H1 (cell line): ENCODE data around the gene SSPN. TPM values are rescaled to one million over a fixed set of nuclear protein-coding genes. Genes with fewer than 3 reads are reported as not detected.

Source experiments
- CTCF ChIA-PET: fragments of 300-600 bp; sonication (Branson Sonifier 250); formaldehyde crosslinking; loops from one replicate; lab custom pipeline; 2021; ENCODE audit not compliant: partially characterized antibody; lab: Charles Lee
- POLR2A ChIA-PET: fragments of 300-600 bp; sonication (Branson Sonifier 250); formaldehyde crosslinking; loops from one replicate; lab custom pipeline; 2021; ENCODE audit warnings: inconsistent platforms; ENCODE audit not compliant: partially characterized antibody; lab: Charles Lee
- DNase-seq, 2 experiments: peaks; one replicate each; pipeline versions ENCODE4 v3.0.0 to v3.0.0-alpha.2; 2010 to 2022; ENCODE audit warnings: low spot score in 2 of 2, low read depth in 1 of 2, mixed read lengths in 1 of 2
- FAIRE-seq: peaks from 2 replicates; lab custom pipeline; 2011; peaks lifted over from hg19 to GRCh38; lab: Jason Lieb, UNC
- H2AFZ ChIP-seq: 2 replicates; pipeline ENCODE4 v1.8.1; 2012; ENCODE audit warnings: low read length, inconsistent platforms
- H2AK5ac ChIP-seq: 2 replicates; pipeline ENCODE4 v1.6.1; 2013; ENCODE audit warnings: low read depth, low read length
- H2BK120ac ChIP-seq: replicated peaks from 2 replicates; pipeline ENCODE3; 2013; ENCODE audit warnings: low read depth, low read length, inconsistent platforms
- H2BK12ac ChIP-seq: 2 replicates; pipeline ENCODE4 v1.6.1; 2013; ENCODE audit warnings: low read depth, low read length
- H2BK15ac ChIP-seq: 2 replicates; pipeline ENCODE4 v1.6.1; 2013; ENCODE audit warnings: low read length
- H2BK20ac ChIP-seq: 2 replicates; pipeline ENCODE4 v1.6.1; 2013; ENCODE audit warnings: low read length
- H2BK5ac ChIP-seq: 2 replicates; pipeline ENCODE4 v1.6.1; 2013; ENCODE audit warnings: low read depth, low read length
- H3K14ac ChIP-seq: 2 replicates; pipeline ENCODE4 v1.6.1; 2013; ENCODE audit warnings: inconsistent platforms; ENCODE audit not compliant: insufficient read length
- H3K18ac ChIP-seq: 2 replicates; pipeline ENCODE4 v1.6.1; 2013; ENCODE audit warnings: low read length; ENCODE audit errors: extremely low read depth
- H3K23ac ChIP-seq: 2 replicates; pipeline ENCODE4 v1.6.1; 2013; ENCODE audit warnings: inconsistent platforms; ENCODE audit not compliant: insufficient read length
- H3K23me2 ChIP-seq: 2 replicates; pipeline ENCODE4 v1.6.1; 2013; ENCODE audit warnings: low read depth, low read length
- H3K27ac ChIP-seq: 2 replicates; pipeline ENCODE4 v1.6.1; 2011; ENCODE audit warnings: low read depth, low read length, inconsistent platforms
- H3K27me3 ChIP-seq, 4 experiments: replicated peaks in 1 of 4; 1 replicate in 1 of 4; 2 replicates in 3 of 4; pipeline versions ENCODE4 v1.6.1 to v1.8.1; 2011 to 2013; ENCODE audit warnings: low read length in 3 of 4, mild to moderate bottlenecking in 3 of 4, inconsistent platforms in 2 of 4, mixed read lengths in 2 of 4, moderate library complexity in 1 of 4; ENCODE audit not compliant: control insufficient read depth in 3 of 4, insufficient read depth in 3 of 4; ENCODE audit errors: extremely low read depth in 1 of 4
- H3K36me3 ChIP-seq, 4 experiments: 2 replicates each; pipeline versions ENCODE4 v1.6.1 to v1.8.1; 2011 to 2013; ENCODE audit warnings: mild to moderate bottlenecking in 4 of 4, low read length in 3 of 4, moderate library complexity in 2 of 4, control low read depth in 1 of 4, inconsistent platforms in 1 of 4; ENCODE audit not compliant: insufficient read depth in 4 of 4, control insufficient read depth in 2 of 4
- H3K4ac ChIP-seq: replicated peaks from 2 replicates; pipeline ENCODE3; 2013; ENCODE audit warnings: low read length, low read depth, mixed read lengths, inconsistent platforms; ENCODE audit not compliant: insufficient read length
- H3K4me1 ChIP-seq, 4 experiments: replicated peaks in 1 of 4; 1 replicate in 1 of 4; 2 replicates in 3 of 4; pipeline versions ENCODE4 v1.6.1 to v1.8.1; 2011 to 2013; ENCODE audit warnings: low read length in 3 of 4, inconsistent platforms in 2 of 4, mixed read lengths in 1 of 4; ENCODE audit not compliant: insufficient read depth in 4 of 4, control insufficient read depth in 3 of 4
- H3K4me2 ChIP-seq, 2 experiments: 2 replicates each; pipeline versions ENCODE4 v1.6.1 to v1.8.1; 2011 to 2013; ENCODE audit warnings: low read depth in 2 of 2, low read length in 2 of 2, control low read depth in 1 of 2, inconsistent platforms in 1 of 2, mild to moderate bottlenecking in 1 of 2; ENCODE audit not compliant: insufficient read depth in 1 of 2
- H3K4me3 ChIP-seq, 4 experiments: fragments of 200-600, 300-600 bp in 1 of 4; sonication (generic), shearing (Covaris generic), sonication (Bioruptor Twin) in 1 of 4; 2 replicates each; pipeline versions ENCODE4 v1.5.1 to v1.8.1; 2011 to 2016; ENCODE audit warnings: low read length in 4 of 4, low read depth in 3 of 4, control low read depth in 2 of 4, inconsistent platforms in 2 of 4, mild to moderate bottlenecking in 2 of 4, mixed read lengths in 1 of 4, moderate library complexity in 1 of 4; ENCODE audit not compliant: insufficient read depth in 2 of 4; ENCODE audit errors: extremely low read depth in 1 of 4
- H3K56ac ChIP-seq: replicated peaks from 2 replicates; pipeline ENCODE3; 2013; ENCODE audit warnings: low read depth, mild to moderate bottlenecking, mixed read lengths, low read length, inconsistent platforms; ENCODE audit not compliant: insufficient read length
- H3K79me1 ChIP-seq: 2 replicates; pipeline ENCODE4 v1.6.1; 2013; ENCODE audit warnings: low read depth, low read length, control low read depth
- H3K79me2 ChIP-seq, 2 experiments: 2 replicates each; pipeline versions ENCODE4 v1.6.1 to v1.8.1; 2012 to 2013; ENCODE audit warnings: low read length in 2 of 2, mild to moderate bottlenecking in 2 of 2, inconsistent platforms in 1 of 2; ENCODE audit not compliant: insufficient read depth in 2 of 2, control insufficient read depth in 1 of 2
- H3K9ac ChIP-seq, 4 experiments: replicated peaks in 1 of 4; 1 replicate in 1 of 4; 2 replicates in 3 of 4; pipeline versions ENCODE4 v1.6.1 to v1.8.1; 2011 to 2013; ENCODE audit warnings: low read depth in 3 of 4, low read length in 3 of 4, control low read depth in 2 of 4, mild to moderate bottlenecking in 2 of 4, moderate library complexity in 2 of 4, inconsistent platforms in 1 of 4; ENCODE audit errors: extremely low read depth in 1 of 4
- H3K9me3 ChIP-seq, 2 experiments: 2 replicates each; pipeline versions ENCODE4 v1.6.1 to v1.8.1; 2012 to 2013; ENCODE audit warnings: mild to moderate bottlenecking in 2 of 2, moderate library complexity in 2 of 2, control low read depth in 1 of 2, inconsistent platforms in 1 of 2, low read depth in 1 of 2, low read length in 1 of 2, mixed read lengths in 1 of 2; ENCODE audit not compliant: insufficient read depth in 2 of 2
- H4K20me1 ChIP-seq, 2 experiments: replicated peaks in 1 of 2; 2 replicates each; pipeline versions ENCODE3 to v1.8.1; 2011 to 2013; ENCODE audit warnings: inconsistent platforms in 2 of 2, low read length in 2 of 2, mild to moderate bottlenecking in 1 of 2; ENCODE audit not compliant: insufficient read depth in 2 of 2, control insufficient read depth in 1 of 2
- H4K5ac ChIP-seq: 2 replicates; pipeline ENCODE4 v1.6.1; 2013; ENCODE audit warnings: low read length, low read depth, mixed read lengths, inconsistent platforms; ENCODE audit not compliant: insufficient read length
- H4K8ac ChIP-seq: 2 replicates; pipeline ENCODE4 v1.8.0; 2013; ENCODE audit warnings: mild to moderate bottlenecking, moderate library complexity, low read length, inconsistent platforms; ENCODE audit not compliant: insufficient read depth; ENCODE audit errors: extremely low read depth
- H4K91ac ChIP-seq: replicated peaks from 2 replicates; pipeline ENCODE3; 2013; ENCODE audit warnings: low read length, mixed read lengths, inconsistent platforms; ENCODE audit not compliant: insufficient read length
- BACH1 ChIP-seq: IDR thresholded peaks from 2 replicates; pipeline ENCODE4 v1.6.1; 2012; ENCODE audit warnings: low read length, improper control_type of control experiment
- CBX5 ChIP-seq: fragments of 300-800, 300-1000 bp; sonication (generic); IDR thresholded peaks from 2 replicates; pipeline ENCODE4 v1.7.1; 2016; ENCODE audit warnings: antibody characterized with exemption, low read length, low read depth
- WGBS, 2 experiments: shearing (Covaris generic) in 1 of 2; methylation state at CpG; one replicate each; pipeline versions ENCODE4 v1.1.6 to v1.1.7; 2013 to 2015; ENCODE audit warnings: low lambda C conversion rate in 2 of 2, mixed read lengths in 2 of 2, inconsistent platforms in 1 of 2, low coverage in 1 of 2, missing lambda C conversion rate in 1 of 2; ENCODE audit not compliant: insufficient replicate concordance in 2 of 2, insufficient coverage in 1 of 2, insufficient read length in 1 of 2; ENCODE audit errors: extremely low coverage in 1 of 2, missing lambda C conversion rate in 1 of 2; 5-methylcytosine and 5-hydroxymethylcytosine counted together
- polyA plus RNA-seq, 7 experiments: library from polyadenylated mRNA; depleted of rRNA in 3 of 7; stranded (reverse) in 5 of 7; unstranded in 2 of 7; fragments of >200 nt in 5 of 7; fragments of 200-250 nt in 2 of 7; gene quantifications; 1 replicate in 5 of 7; 2 replicates in 1 of 7; 4 replicates in 1 of 7; pipeline versions ENCODE4 v1.2.1 to v1.2.3, GENCODE V29; 2011 to 2013; ENCODE audit warnings: missing spikeins in 2 of 7, mixed read lengths in 2 of 7
- total RNA-seq: library from RNA; stranded (reverse); fragmentation: NEBNext Ultra II Directional; extraction: Animal tissue kit (Norgen Biotek cat#: 25700); gene quantifications from 2 replicates; pipeline ENCODE4 v1.2.1, GENCODE V29; 2021

The SSPN gene
- total and polyA plus RNA-seq, 2 of the 8 experiments (the other 6 are each of a cell fraction or from before 2014, with no cell fraction given) = 0.86 to 1.8 TPM

GRCh38 chr12:26231921-26232320 lies 36.5 kb downstream of the SSPN start:
- CTCF ChIA-PET = interaction anchor here (1.3 to 1.5 kb wide), 3 partner anchors 28 to 135 kb away, joined by 3 to 7 read pairs (median 3); no protein-coding TSS in a partner anchor
- H4K5ac ChIP-seq = no peak overlapping the region
- WGBS, 2 experiments = 95% methylated on average over 3 of the region's 3 CpGs; no CpG with 5 or more reads in 1 of the 2 experiments

More at GRCh38 chr12:26231921-26232320, 36.5 kb downstream of the SSPN start:
- Histone ChIP-seq H2BK120ac (no peak overlapping the region), H3K4me1 (no peaks in the 10 kb centered on the region; a peak in 1 of 7 replicates), H2BK5ac (no peak overlapping the region), H3K23ac (no peak overlapping the region), H3K14ac (no peak overlapping the region), H3K4ac (no peak overlapping the region), H3K23me2 (no peaks in the 10 kb centered on the region; the same call in 1 of the 2 replicates), H4K20me1 (no peaks in the 10 kb centered on the region), H2AFZ (no peak overlapping the region), H3K56ac (no peak overlapping the region), H3K9me3 (no peaks in the 10 kb centered on the region), H2BK12ac (no peak overlapping the region), H3K79me2 (no peaks in the 10 kb centered on the region), H3K4me3 (no peak overlapping the region), H4K8ac (no peak overlapping the region), H4K91ac (no peak overlapping the region), H3K18ac (no peak overlapping the region), H3K79me1 (no peaks in the 10 kb centered on the region), H2BK15ac (no peak overlapping the region), H3K27ac (no peak overlapping the region), H3K27me3 (peaks cover 2 to 13% (median 9%) of the 10 kb centered on the region in 4 experiments), H3K9ac (no peak overlapping the region), H2AK5ac (no peak overlapping the region), H2BK20ac (no peak overlapping the region), H3K36me3 (no peaks in the 10 kb centered on the region), H3K4me2 (no peak overlapping the region)
- DNase-seq (no peak), FAIRE-seq (no peak)
- TF ChIP-seq CBX5 (no peak), BACH1 (no peak)
- POLR2A ChIA-PET = interaction anchor here (1.1 kb wide), 1 partner anchor 37 kb away, joined by 4 read pairs; the partner anchor contains the start of gene SSPN
